Measurements from ENCODE around the gene KLHL29.

DNA sequence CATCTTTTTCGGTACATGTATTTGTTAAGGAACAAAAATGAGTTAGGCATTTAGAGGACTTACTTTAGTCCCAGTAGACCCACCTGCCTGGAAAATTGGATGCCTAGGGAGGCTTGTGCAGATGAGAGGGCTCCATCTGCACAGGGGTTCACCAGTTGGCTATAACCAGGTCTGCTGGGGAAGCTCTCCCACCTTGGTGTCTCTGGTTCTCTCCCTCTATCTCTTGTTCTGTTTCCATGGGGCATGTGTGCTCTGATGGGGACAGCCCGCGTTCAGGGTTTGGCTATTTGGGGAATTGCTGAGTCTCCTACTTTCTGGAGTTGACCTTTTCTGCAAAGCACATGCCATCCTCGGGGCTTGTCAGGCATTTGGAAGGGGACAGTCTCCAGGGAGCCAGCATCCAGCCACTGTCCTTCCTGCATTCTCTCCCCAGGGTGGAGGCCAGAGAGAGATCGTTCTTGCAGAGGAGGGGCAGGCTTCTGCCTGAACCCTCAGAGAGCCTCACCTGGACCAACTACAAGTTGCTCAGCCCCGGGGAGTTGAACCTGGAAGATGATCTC, 157.3 kb downstream of the KLHL29 start:
- TF ChIP-seq, protein P1, sequence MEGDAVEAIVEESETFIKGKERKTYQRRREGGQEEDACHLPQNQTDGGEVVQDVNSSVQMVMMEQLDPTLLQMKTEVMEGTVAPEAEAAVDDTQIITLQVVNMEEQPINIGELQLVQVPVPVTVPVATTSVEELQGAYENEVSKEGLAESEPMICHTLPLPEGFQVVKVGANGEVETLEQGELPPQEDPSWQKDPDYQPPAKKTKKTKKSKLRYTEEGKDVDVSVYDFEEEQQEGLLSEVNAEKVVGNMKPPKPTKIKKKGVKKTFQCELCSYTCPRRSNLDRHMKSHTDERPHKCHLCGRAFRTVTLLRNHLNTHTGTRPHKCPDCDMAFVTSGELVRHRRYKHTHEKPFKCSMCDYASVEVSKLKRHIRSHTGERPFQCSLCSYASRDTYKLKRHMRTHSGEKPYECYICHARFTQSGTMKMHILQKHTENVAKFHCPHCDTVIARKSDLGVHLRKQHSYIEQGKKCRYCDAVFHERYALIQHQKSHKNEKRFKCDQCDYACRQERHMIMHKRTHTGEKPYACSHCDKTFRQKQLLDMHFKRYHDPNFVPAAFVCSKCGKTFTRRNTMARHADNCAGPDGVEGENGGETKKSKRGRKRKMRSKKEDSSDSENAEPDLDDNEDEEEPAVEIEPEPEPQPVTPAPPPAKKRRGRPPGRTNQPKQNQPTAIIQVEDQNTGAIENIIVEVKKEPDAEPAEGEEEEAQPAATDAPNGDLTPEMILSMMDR (IDR thresholded peaks at IDR 0.05) = no peak
- TF ChIP-seq POLR2AphosphoS5 (IDR thresholded peaks at IDR 0.05; ENCODE audit: low read depth, low read length) (no peak), EP300 (IDR thresholded peaks at IDR 0.05; ENCODE audit: borderline replicate concordance in 1 of 2, low read depth in 1 of 2, low read length in 1 of 2) (no peak), FOXM1 (IDR thresholded peaks at IDR 0.05; ENCODE audit: low read depth) (no peak), CHD2 (IDR thresholded peaks at IDR 0.05; ENCODE audit: low read length, partially characterized antibody) (no peak), SIN3A (IDR thresholded peaks at IDR 0.05; ENCODE audit: borderline replicate concordance, low read depth, low read length) (no peak)

Data from SK-N-SH (cell line).